Heart left ventricle (tissue), 16 donors: ENCODE results near the gene LSM12. TPM values are rescaled to one million over a fixed set of nuclear protein-coding genes. Genes with fewer than 3 reads are reported as not detected.
A peak's percentile ranks its signal among the peaks of the same experiment; 100 is the strongest.

Experiments
- ATAC-seq, 4 donors: fragments of 200-7000 bp; cut with Tn5 transposase; one replicate each; pipeline ENCODE4 v1.9.1; 2020 to 2022; ENCODE audit warnings: moderate library complexity in 4 of 4, mild to moderate bottlenecking in 3 of 4, moderate number of reproducible peaks in 1 of 4
- DNase-seq, 5 donors: peaks; one replicate each; pipeline ENCODE4 v3.0.0-alpha.2; 2020
- H3K27ac ChIP-seq, 12 donors: fragments of 200-600 bp; sonication (generic) in 4 of 12; one replicate each; pipeline versions ENCODE4 v1.5.0 to v1.8.0; 2016 to 2022; ENCODE audit warnings: mild to moderate bottlenecking in 2 of 12
- H3K27me3 ChIP-seq, 9 donors: fragments of 200-600 bp; sonication (generic) in 2 of 9; one replicate each; pipeline versions ENCODE4 v1.5.1 to v1.8.0; 2016 to 2022; ENCODE audit warnings: mild to moderate bottlenecking in 3 of 9
- H3K36me3 ChIP-seq, 9 donors: fragments of 200-600 bp; sonication (generic) in 2 of 9; one replicate each; pipeline versions ENCODE4 v1.5.0 to v1.8.0; 2018 to 2022; ENCODE audit warnings: mild to moderate bottlenecking in 2 of 9
- H3K4me1 ChIP-seq, 12 donors: fragments of 200-600 bp; sonication (generic) in 4 of 12; one replicate each; pipeline versions ENCODE4 v1.5.0 to v1.8.0; 2016 to 2022; ENCODE audit warnings: mild to moderate bottlenecking in 3 of 12
- H3K4me3 ChIP-seq, 12 donors: fragments of 200-600 bp; sonication (generic) in 4 of 12; one replicate each; pipeline versions ENCODE4 v1.5.0 to v1.8.0; 2017 to 2022; ENCODE audit warnings: mild to moderate bottlenecking in 9 of 12, moderate library complexity in 4 of 12
- H3K9me3 ChIP-seq, 12 donors: fragments of 200-600 bp; sonication (generic) in 4 of 12; one replicate each; pipeline versions ENCODE4 v1.5.0 to v1.8.0; 2016 to 2022; ENCODE audit warnings: mild to moderate bottlenecking in 1 of 12
- CTCF ChIP-seq, 12 donors: fragments of 200-600 bp; sonication (generic) in 4 of 12; IDR thresholded peaks; one replicate each; pipeline versions ENCODE4 v1.5.0 to v1.8.0; 2018 to 2022; ENCODE audit warnings: antibody characterized with exemption in 12 of 12, mild to moderate bottlenecking in 5 of 12
- POLR2A ChIP-seq, 2 donors: fragments of 450-650 bp; IDR thresholded peaks; one replicate each; pipeline ENCODE4 v1.6.1; 2017; ENCODE audit warnings: antibody characterized with exemption in 2 of 2, mild to moderate bottlenecking in 2 of 2, moderate library complexity in 2 of 2
- WGBS, 4 donors: extraction: QIAGEN DNeasy Blood & Tissue Kit in 2 of 4; methylation state at CpG; one replicate each; pipeline versions ENCODE4 v1.1.5 to v1.1.7; 2013 to 2018; 5-methylcytosine and 5-hydroxymethylcytosine counted together
- intact Hi-C, 10 donors: fragments of 100-400 bp; cut with DNase I; formaldehyde crosslinking; loops; one replicate each; pipeline versions ENCODE4 v1.11.1 to v1.14.2; 2022
- polyA plus RNA-seq, 2 donors: library from polyadenylated mRNA; stranded (reverse); fragments of 200-250 nt; gene quantifications; one replicate each; pipeline ENCODE4 v1.2.3, GENCODE V29; 2013
- total RNA-seq, 9 donors: library from RNA; depleted of rRNA in 2 of 9; stranded (reverse); fragments of >200 nt in 2 of 9; fragmentation: NEBNext Ultra II Directional in 3 of 9; extraction: Animal tissue kit (Norgen Biotek cat#: 25700) in 3 of 9; gene quantifications; one replicate each; pipeline versions ENCODE4 v1.1.0 to v1.2.4, GENCODE V29; 2016 to 2023
- donor health status: ischemic (EF 13 %, LVEDD 7.1; RV severe dilation, severe dysfunction).
- donor health status: healthy with polysubstance abuse.
- donor health status: DM: no; HTN: yes; CAD: no.
- donor health status: DM: no; HTN: no; CAD: no.
- donor health status: ischemic (EF 25% LVEDD 6.9; RV normal size, moderate dysfunction).
- donor health status: ischemic (EF 25% LVEDD 5.7; RV mildly dilated, moderate dysfunction).
- donor health status: healthy.
- donor health status: DM: yes; HTN: yes; CAD: no.
- donor health status: ischemic (EF 35%, LVEDD 5.7; RV mildly dilated, moderate dysfunction).
- donor health status: nonischemic (EF 11% LVEDD 7.7; RV severe dilation, severe dysfunction).
- donor health status: DM: yes; HTN: yes; CAD: no.
- donor health status: PGD.
- donor health status: ischemic (EF 29% LVEDD 5.4; RV normal size, mild dysfunction).
- donor health status: nonischemic (EF 23%, LVEDD 6.1; RV moderate dilation, normal function).

The LSM12 gene
- total and polyA plus RNA-seq, 11 donors: 30.8 to 55.6 (median 43.7) TPM

GRCh38 chr17:44010966-44011647, 55.4 kb downstream of the LSM12 start:
- peaks cover 2 to 66% (median 34%) of the 10 kb centered on the region in 12 donors for H3K4me1 ChIP-seq
- intact Hi-C loops: loop anchor here in 3 of 10 donors (5.0 to 10.0 kb wide), 2 partner anchors 101 to 104 kb away; no protein-coding TSS in a partner anchor
- peak in 1 of 4 donors; percentile 6 for ATAC-seq

GRCh38 chr17:44008205-44008909, 58.1 kb downstream of the LSM12 start:
- Histone ChIP-seq H3K4me1 (peaks cover 8 to 67% (median 36%) of the 10 kb centered on the region in 12 donors), H3K27ac (no peak overlapping the region), H3K27me3 (peaks cover 13 to 30% (median 22%) of the 10 kb centered on the region in 9 donors), H3K4me3 (peak overlapping the region in 5 of 12 donors; percentile 66 to 72 (median 69)), H3K36me3 (peaks cover 0 to 16% (median 5%) of the 10 kb centered on the region in 9 donors), H3K9me3 (no peaks in the 10 kb centered on the region)
- TF ChIP-seq CTCF (IDR thresholded peaks at IDR 0.05): no peak
- no peak for TF ChIP-seq POLR2A (IDR thresholded peaks at IDR 0.05)
- ATAC-seq (no peak), DNase-seq (no peak)
- intact Hi-C loops: loop anchor here in 4 of 10 donors (5.0 to 10.0 kb wide), 3 partner anchors 34 to 124 kb away; no protein-coding TSS in a partner anchor
- 64 to 78% (median 71%) methylated on average over 5 to 6 of the region's 6 CpGs for WGBS, 4 donors

More at GRCh38 chr17:44010966-44011647, 55.4 kb downstream of the LSM12 start:
- peaks cover 0 to 16% (median 5%) of the 10 kb centered on the region in 9 donors for H3K36me3 ChIP-seq
- peaks cover 0 to 6% (median 3%) of the 10 kb centered on the region in 9 donors for H3K27me3 ChIP-seq
- H3K4me3 ChIP-seq: no peak overlapping the region
- H3K9me3 ChIP-seq: no peaks in the 10 kb centered on the region
- peak in 1 of 5 donors; percentile 67 for DNase-seq
- TF ChIP-seq POLR2A (IDR thresholded peaks at IDR 0.05) (no peak), CTCF (IDR thresholded peaks at IDR 0.05) (no peak)
- peak overlapping the region in 4 of 12 donors; percentile 38 to 49 (median 43) for H3K27ac ChIP-seq
- WGBS, 4 donors: 45 to 60% (median 55%) methylated on average over 4 of the region's 4 CpGs

- peaks cover 13 to 30% (median 22%) of the 10 kb centered on the region in 9 donors for H3K27me3 ChIP-seq
- intact Hi-C loops: loop anchor here in 5 of 10 donors (2.0 to 10.0 kb wide), 4 partner anchors 35 to 161 kb away; no protein-coding TSS in a partner anchor
- TF ChIP-seq CTCF (IDR thresholded peaks at IDR 0.05): peak in 1 of 12 donors; percentile 12
- TF ChIP-seq POLR2A (IDR thresholded peaks at IDR 0.05): no peak
- H3K4me3 ChIP-seq: peak overlapping the region; percentile 44 to 79 (median 67)
- no peaks in the 10 kb centered on the region for H3K9me3 ChIP-seq
- peaks cover 8 to 60% (median 35%) of the 10 kb centered on the region in 12 donors for H3K4me1 ChIP-seq
- H3K27ac ChIP-seq: peak overlapping the region in 7 of 12 donors; percentile 6 to 66 (median 42)
- peaks cover 0 to 16% (median 5%) of the 10 kb centered on the region in 9 donors for H3K36me3 ChIP-seq
- DNase-seq (peak in 1 of 5 donors; percentile 58), ATAC-seq (peak; percentile 2 to 10 (median 2))
- WGBS, 4 donors: 6 to 13% (median 7%) methylated on average over 15 to 37 of the region's 37 CpGs
Observed at GRCh38 chr17:44007346-44008204, 58.9 kb downstream of the LSM12 start.
